GM18873 (cell line): ENCODE measurements around the gene FAM107B.
"Not testable (repeated sequence)": the region's sequence is repeated elsewhere in the genome, so short reads cannot be mapped to it uniquely, and the experiment has no call there.

Source experiments
- ATAC-seq: cut with Tn5 transposase; IDR thresholded peaks from one replicate; pipeline ENCODE4 v1.9.1; 2021; ENCODE audit warnings: mild to moderate bottlenecking, moderate library complexity, moderate number of reproducible peaks; ENCODE audit not compliant: unreplicated experiment, low FRiP score

FAM107B gene

GRCh38 chr10:14605231-14605925 lies 169.3 kb downstream of the FAM107B start:
- ATAC-seq = peak; percentile 47

GRCh38 chr10:14604181-14605142 lies 170.2 kb downstream of the FAM107B start:
- ATAC-seq = no peak

DNA sequence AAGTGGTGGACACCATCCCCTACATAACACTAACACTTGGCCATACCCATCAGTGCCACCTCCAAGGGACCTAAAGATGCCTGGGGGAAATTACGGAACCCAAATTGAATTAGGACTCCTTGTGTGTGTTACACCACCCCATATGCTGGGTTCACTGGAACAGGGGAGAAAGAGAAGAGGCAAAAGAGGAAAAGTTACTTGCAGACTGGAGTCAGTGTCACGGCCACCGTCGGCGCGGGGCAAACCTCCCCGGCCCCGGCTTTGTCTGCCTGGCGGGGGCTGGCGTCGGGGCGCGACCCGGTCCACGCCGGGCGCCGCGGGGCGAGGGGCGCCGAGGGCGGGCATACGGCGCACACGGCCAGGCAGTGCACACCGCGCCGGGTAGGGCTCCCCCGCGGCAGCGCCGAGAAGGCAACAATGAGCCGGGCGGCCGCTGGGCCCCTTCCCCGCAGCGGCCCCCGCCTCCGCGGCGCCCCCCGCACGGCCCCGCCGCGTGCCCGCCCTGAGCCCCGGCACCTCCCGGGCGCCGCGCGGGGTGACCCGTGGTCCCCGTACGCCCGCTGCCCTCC lies 171.1 kb downstream of the FAM107B start:
- no peak for ATAC-seq

DNA sequence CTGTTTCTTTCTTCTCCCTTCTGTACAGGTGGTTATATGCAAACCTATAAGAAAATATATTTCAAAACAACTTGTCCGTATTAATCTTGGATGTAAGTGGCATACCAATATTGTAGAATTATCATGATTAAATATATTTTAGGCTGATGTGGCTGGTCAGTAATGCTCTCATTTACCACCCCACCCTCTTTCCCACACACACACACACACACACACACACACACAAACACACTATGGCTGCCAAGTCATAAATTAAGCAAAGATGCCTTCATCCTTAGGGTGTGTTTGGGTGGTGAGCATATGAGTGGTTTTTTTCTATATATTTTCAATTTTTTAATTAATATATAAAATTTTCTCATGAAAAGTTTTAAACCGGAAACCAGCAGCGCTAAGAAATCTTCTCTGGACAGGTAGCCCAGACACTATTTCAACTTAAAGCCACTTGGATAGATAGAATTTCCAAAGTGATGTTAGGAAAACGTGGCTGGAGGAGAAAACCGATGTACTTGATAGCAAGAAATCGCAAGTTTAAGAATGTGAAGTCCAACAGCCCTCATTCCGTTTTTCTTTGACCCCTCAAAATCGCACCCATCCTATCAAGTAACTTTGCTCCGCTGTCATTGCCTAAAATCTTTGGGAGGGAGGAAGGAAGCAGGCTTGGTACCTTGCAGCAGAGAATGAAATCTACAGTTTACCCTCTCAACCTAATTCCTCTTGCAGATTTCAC lies 171.7 kb downstream of the FAM107B start:
- no peak for ATAC-seq

- no peak for ATAC-seq
Measured at GRCh38 chr10:14601872-14602725, 172.6 kb downstream of the FAM107B start.

DNA sequence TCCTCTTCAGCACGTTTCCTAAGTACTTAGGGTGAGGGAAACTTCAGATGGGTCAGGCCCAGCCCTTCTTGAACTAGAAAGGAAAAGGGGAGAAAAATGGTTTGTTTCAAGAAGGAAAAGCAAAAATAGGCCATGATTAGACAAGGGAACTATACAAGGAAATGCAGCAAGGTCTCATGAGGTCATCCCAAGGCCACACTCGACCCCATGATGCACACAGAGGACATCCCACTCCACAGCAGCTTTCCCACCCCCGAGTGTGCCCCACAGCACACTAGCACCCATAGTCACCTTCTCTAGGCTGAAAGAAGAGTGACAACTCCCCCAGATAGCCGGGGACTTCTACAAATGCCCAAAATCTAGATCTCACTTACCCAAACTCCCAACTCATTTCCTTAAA lies 173.4 kb downstream of the FAM107B start:
- no peak for ATAC-seq

GRCh38 chr10:14600065-14600464 lies 174.6 kb downstream of the FAM107B start:
- no peak for ATAC-seq

GRCh38 chr10:14598809-14599764 lies 175.6 kb downstream of the FAM107B start:
- ATAC-seq = no peak

- no peak for ATAC-seq
Measured at GRCh38 chr10:14595526-14596182, 179.0 kb downstream of the FAM107B start.

DNA sequence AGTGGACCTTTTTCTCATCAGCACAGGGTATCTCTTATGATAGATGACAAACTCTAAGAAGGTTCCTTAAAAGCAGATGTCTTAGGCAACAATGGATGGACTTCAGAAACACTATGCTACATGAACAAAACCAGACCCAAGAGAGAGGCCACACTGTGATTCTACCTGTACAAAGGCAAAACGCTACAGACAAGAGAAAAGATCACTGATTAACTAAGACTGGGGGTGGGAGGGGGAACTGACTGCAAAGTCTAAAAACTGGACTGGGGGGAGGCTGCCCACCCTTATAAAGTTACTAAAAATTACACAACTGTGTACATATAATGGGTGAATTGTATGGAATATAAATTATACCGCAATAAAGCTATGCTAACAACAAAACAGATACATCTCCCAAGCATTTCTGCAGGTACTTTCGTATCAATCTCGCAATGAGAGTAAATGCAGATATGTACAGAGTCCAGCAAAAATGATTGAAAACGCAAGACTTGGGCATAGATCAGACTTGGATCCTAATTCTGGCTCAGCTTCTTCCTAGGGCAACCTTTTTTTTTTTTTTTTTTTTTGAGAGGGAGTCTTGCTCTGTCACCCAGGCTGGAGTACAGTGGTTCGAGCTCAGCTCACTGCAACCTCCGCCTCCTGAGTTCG lies 179.7 kb downstream of the FAM107B start:
- ATAC-seq = no peak

- no peak for ATAC-seq
Measured at GRCh38 chr10:14593806-14594205, 180.9 kb downstream of the FAM107B start.

GRCh38 chr10:14592566-14592965 lies 182.1 kb downstream of the FAM107B start:
- ATAC-seq = no peak

DNA sequence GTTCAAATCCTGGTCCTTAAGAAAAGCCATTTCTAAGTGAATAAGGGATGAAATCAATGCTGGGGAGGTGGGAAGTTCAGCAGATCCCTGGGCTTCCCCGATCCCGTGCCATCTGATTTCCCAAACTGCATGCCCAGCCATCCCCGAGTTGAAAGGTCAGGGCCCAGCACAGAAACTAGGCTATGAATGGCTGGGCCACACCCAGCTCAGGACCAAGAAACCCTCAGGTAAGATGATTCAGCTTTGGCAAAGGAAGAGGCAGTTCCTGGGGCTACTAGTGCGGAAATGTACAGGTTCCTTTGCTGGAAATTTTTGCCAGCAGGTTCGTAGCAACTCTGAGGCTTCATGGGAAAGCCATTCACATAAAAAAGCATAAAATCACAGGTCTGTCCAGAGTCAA lies 182.7 kb downstream of the FAM107B start:
- no peak for ATAC-seq

DNA sequence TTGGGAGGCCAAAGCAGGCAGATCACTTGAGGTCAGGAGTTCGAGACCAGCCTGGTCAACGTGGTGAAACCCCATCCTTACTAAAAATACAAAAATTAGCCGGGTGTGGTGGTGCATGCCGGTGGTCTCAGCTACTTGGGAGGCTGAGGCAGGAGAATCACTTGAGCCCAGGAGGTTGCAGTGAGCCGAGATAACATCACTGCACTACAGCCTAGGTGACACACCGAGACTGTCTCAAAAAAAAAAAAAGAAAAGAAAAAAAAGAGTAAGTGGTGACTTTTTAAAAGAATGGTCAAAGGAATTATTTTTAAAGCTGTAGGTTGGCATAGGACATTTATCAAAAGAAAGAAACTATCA lies 185.8 kb downstream of the FAM107B start:
- ATAC-seq = not testable (repeated sequence)

DNA sequence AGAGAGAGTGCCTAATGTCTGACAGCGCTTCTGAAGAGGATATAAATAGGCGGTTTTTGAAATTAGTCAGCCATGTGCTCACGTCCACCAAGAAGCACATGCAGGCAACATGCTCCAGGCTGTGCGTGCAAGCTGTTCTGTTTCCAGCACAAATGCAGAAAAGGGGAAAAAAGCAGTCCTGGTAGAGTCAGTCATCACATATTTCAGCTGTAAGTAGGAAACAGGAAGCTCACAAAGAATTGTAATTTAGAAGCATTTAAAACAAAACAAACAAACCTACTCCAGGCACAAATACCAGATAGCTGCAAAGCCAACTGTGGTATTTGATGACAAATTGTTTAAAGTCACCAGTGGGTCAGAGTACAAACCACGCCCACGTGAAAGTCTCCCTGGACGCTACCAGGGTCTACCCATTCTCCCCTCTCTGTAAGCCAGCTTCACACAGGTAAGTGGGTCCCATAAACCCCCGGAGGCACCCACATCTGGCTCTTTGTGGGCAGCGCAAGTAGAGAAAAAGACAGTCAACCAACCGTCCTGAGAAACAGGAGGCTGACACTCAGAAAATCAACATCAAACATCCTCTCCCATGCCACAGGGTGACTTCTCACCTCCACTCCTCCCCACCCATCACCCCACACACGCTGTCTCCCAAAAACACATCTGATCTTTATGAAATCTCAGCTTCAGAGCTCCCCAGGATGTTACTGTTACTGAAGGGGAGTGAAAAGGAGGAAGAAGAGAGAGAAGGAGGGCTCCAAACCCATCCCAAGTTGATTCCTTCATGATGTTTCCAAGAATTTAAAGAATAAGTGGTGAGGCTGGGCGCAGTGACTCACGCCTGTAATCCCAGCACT lies 186.4 kb downstream of the FAM107B start:
- ATAC-seq = peak; percentile 51

DNA sequence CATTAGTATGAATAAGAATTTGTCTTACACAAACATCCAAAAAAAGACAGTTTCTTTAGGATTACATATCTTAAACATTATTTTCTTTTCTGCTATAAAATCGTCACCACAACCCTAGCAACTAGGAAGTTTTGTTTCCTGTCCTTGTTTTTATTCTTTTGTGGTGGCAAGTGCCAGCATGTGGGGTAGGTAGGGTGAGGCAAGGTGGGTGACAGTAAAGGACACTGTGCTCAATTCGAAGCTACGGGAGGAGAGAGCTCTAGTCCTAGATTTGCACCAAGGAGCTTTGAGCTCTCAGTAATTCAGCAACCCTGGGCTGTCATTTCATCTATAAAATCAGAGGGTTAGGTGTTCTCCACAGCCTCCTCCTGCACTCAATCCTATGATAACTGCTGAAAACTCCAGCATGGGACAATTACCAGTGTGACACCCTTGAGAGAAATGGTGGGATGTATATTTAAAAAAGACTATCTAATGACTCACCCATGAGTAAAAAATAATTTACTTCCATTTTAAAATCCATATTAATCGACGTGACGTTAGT lies 187.1 kb downstream of the FAM107B start:
- ATAC-seq = no peak
